Measurements from ENCODE around the gene SLC1A4.

DNA sequence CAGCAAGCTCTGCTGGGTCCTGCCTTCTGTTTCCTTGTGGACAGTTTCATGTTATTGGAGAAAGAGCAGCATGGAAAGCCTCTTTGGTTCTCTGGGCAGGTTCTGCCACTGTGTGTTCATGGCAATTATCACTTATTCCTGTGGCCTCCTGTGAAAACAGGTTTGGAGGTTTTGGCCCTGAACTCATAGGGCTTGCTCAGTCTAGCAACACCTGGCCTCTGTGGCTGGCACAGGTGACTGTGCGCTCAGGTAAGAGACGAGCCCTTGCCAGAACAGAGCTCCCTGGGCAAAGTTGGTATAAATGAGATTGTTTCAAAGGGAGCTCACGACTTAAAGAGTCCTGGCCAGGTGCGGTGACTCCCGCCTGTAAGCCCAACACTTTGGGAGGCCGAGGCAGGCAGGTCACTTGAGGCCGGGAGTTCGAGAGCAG is 72.7 kb downstream of the SLC1A4 start:
- TF ChIP-seq POLR2AphosphoS5 (IDR thresholded peaks at IDR 0.05; ENCODE audit: low read depth, low read length): no peak
- no peak for TF ChIP-seq TAF1 (IDR thresholded peaks at IDR 0.05; ENCODE audit: borderline replicate concordance, insufficient read depth, low read length)
- TF ChIP-seq, protein P1, sequence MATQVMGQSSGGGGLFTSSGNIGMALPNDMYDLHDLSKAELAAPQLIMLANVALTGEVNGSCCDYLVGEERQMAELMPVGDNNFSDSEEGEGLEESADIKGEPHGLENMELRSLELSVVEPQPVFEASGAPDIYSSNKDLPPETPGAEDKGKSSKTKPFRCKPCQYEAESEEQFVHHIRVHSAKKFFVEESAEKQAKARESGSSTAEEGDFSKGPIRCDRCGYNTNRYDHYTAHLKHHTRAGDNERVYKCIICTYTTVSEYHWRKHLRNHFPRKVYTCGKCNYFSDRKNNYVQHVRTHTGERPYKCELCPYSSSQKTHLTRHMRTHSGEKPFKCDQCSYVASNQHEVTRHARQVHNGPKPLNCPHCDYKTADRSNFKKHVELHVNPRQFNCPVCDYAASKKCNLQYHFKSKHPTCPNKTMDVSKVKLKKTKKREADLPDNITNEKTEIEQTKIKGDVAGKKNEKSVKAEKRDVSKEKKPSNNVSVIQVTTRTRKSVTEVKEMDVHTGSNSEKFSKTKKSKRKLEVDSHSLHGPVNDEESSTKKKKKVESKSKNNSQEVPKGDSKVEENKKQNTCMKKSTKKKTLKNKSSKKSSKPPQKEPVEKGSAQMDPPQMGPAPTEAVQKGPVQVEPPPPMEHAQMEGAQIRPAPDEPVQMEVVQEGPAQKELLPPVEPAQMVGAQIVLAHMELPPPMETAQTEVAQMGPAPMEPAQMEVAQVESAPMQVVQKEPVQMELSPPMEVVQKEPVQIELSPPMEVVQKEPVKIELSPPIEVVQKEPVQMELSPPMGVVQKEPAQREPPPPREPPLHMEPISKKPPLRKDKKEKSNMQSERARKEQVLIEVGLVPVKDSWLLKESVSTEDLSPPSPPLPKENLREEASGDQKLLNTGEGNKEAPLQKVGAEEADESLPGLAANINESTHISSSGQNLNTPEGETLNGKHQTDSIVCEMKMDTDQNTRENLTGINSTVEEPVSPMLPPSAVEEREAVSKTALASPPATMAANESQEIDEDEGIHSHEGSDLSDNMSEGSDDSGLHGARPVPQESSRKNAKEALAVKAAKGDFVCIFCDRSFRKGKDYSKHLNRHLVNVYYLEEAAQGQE (IDR thresholded peaks at IDR 0.05; ENCODE audit: insufficient read depth in 1 of 2, low read depth in 2 of 2, low read length in 2 of 2): no peak
